ENCODE data around the gene PRKCH.
"Not testable (repeated sequence)": the region's sequence is repeated elsewhere in the genome, so short reads cannot be mapped to it uniquely, and the experiment has no call there.

The PRKCH gene

DNA sequence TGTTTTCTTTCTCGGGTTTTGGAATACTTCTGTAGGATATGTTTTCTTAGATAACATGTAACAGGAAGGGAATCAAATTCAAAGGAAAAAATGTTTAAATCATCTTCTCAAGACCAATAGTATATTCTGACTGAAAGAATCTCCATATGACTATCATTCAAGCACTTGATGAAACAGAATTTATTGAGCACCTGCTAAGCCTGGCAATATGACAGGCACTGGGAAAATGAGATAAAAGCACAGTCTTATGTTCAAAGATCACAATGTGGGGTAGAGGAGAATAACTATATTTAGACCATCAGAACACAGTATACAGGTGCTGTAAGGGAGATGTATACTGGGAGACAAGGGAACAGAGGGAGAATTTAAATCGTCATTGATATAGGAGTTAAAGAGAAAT, 21.2 kb upstream of the PRKCH start:
- H3K4me3 ChIP-seq (ENCODE audit: low read length): no peak overlapping the region
- DNase-seq (ENCODE audit: low read depth, low spot score): no peak

DNA sequence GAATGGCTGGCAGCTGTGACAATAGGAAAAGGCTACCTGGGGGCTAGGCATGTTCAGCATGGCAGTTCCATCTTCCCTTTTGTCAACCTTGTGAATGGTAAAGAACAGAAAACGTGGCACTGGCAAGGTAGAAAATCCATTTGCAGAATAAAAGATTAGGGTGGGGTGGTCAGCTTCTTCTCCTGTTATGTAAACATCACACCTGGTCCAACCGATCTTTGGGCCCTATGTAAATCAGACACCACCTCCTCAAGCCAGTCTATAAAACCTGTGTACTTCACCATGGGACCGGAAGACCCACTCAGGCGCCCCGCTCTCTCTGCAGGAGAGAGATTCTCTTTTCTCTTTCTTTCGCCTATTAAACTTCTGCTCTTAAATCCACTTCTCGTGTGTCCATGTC, 20.6 kb upstream of the PRKCH start:
- no peak overlapping the region for H3K4me3 ChIP-seq (ENCODE audit: low read length)
- no peak for DNase-seq (ENCODE audit: low read depth, low spot score)

DNA sequence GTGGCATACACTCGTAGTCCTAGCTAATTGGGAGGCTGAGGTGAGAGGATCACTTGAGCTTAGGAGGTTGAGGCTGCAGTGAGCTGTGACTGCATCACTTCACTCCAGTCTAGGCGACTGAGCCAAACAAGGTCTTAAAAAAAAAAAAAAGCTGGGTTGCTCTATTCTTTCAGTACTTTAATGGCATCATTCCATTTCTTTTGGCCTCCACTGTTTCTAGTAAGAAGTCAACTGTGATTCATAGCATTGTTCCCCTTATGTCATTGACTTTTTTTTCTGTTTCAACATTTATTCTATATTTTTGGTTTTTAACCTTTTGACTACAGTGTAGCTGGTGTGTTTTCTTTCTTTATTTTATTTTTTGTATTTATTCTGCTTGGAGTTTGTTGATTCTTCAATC, 16.7 kb upstream of the PRKCH start:
- no peak overlapping the region for H3K4me3 ChIP-seq (ENCODE audit: low read length)
- DNase-seq (ENCODE audit: low read depth, low spot score): no peak

DNA sequence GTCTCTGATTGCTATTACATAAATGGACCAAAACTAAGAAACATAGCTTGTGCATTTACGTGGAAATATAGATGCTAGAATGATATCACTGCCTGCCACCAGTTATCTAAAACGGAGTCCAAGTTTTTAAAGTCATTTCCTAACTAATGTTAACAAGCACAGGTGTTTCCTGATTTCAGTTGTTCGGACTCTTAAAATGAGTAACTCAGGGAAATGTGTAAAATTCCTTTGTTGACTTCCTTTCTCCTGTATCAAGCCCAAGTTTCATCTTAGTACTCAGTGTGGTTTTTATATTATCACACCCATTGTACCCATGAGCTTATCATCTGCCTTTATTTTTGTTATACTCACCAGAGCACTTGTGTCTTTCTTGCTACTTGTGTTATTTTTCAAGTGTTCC, 13.2 kb upstream of the PRKCH start:
- no peak overlapping the region for H3K4me3 ChIP-seq (ENCODE audit: low read length)
- no peak for DNase-seq (ENCODE audit: low read depth, low spot score)

DNA sequence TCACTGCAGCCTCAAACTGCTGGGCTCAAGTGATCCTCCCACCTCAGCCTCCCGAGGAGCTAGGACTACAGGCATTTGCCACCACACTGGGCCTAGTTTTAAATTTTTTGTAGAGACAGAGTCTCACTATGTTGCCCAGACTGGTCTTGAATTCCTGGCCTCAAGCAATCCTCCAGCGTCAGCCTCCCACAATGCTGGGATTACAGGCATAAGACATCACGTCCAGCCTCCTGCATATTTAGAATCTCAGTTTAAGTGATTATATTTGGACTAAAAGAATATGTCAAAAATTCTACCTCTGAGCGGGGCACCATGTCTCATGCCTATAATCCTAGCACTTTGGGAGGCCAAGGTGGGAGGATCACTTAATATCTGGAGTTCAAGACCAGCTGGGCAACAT, 12.7 kb upstream of the PRKCH start:
- not testable (repeated sequence) for H3K4me3 ChIP-seq (ENCODE audit: low read length); DNase-seq (ENCODE audit: low read depth, low spot score)

DNA sequence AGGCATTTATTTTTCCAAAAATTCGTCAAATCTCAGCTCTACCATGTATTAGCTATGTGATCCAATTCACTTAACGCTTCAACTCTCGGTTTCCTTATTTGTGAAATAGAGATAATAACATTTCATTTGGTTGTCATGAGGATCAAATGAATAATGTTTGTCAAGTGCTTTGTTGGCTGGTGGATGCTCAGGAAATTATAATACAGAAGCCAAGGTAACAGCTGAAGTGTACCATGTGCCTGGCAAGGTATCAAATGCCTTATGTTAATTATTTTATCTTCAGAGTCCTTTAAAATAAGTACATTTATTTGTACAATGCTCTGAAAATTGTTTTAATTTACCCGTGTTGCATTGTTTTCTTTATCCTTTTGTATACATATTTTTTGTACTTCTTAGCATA, 6.1 kb upstream of the PRKCH start:
- H3K4me3 ChIP-seq (ENCODE audit: low read length): no peak overlapping the region
- no peak for DNase-seq (ENCODE audit: low read depth, low spot score)

DNA sequence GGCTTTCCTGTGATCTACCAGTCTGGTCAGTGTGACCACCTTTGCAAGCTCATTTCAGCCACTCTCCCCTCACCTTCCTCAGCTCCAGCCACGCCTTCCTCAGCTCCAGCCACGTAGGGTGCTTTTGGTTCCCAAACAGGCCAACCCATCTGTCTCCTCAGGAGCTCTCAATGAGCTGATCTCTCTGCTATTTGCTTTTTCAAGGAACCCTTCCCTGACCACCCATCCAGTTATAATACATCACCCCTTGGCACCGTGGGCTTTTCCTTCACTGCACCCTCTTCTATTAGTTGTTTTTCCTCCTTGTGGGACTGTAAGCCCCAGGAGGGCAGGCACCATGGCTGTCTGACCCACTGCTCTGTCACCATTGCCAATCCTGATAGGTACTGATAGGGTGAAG, 2.3 kb upstream of the PRKCH start:
- DNase-seq (ENCODE audit: low read depth, low spot score): no peak
- no peak overlapping the region for H3K4me3 ChIP-seq (ENCODE audit: low read length)

DNA sequence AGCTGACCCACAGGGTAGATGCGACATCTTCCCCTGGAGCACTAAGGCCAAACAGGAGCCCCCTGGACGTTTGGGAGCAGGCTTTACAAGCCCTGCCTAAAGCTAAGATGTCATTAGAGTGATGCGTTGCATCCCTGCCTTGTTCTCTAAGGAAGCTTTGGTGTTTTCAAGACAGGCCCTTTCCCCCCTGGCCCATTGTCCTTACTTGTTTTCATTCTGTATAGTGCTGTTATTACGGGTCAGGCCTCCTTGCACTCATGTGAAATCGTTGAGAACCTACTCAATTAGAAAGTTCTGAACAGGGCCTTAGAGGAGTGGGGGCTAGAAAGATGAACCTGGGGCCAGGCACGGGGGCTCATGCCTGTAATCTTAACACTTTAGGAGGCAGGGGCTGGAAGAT, 1.7 kb upstream of the PRKCH start:
- no peak overlapping the region for H3K4me3 ChIP-seq (ENCODE audit: low read length)
- no peak for DNase-seq (ENCODE audit: low read depth, low spot score)

DNA sequence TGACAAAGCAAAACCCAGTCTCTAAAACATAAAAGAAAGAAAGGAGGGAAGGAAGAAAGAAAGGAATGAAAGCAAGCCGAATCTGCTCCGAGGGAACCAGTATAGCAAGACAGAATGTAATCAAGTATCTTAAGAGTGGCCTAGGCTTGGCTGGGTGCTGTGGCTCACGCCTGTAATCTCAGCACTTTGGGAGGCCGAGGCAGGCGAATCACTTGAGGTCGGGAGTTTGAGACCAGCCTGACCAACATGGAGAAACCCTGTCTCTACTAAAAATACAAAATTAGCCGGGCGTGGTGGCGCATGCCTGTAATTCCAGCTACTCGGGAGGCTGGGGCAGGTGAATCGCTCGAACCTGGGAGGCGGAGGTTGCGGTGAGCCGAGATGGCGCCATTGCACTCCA, 1.2 kb upstream of the PRKCH start:
- H3K4me3 ChIP-seq (ENCODE audit: low read length); DNase-seq (ENCODE audit: low read depth, low spot score): not testable (repeated sequence)

DNA sequence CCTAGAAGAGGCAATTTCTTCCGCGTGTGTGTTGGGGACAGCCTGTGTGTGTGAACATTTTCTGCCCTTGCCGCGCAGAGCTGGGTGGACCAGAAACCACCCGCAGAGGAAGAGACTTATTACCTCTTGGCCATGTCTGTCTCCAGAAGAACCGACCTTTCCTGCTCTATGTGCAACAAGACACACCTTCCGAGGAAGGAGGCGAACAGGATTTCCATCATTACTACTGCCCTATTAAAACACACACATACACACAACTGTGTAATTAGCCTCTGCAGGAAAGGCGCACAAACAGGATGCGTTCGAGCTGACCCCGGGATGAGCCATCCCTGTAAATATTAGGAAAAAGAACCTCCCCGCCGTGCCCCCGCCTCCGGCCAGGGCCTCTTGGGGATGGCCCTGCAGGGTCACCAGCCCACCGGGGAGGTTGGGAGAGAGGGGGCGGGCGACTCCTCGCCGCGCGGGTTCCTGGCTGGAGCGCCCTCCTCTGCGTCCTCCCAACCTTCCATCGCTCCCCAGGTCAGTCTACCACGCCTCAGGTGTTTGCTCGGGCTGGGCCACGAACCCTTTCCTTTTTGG, 484 bp upstream of the PRKCH start:
- H3K4me3 ChIP-seq (ENCODE audit: low read length): peak overlapping the region; percentile 91
- DNase-seq (ENCODE audit: low read depth, low spot score): no peak

DNA sequence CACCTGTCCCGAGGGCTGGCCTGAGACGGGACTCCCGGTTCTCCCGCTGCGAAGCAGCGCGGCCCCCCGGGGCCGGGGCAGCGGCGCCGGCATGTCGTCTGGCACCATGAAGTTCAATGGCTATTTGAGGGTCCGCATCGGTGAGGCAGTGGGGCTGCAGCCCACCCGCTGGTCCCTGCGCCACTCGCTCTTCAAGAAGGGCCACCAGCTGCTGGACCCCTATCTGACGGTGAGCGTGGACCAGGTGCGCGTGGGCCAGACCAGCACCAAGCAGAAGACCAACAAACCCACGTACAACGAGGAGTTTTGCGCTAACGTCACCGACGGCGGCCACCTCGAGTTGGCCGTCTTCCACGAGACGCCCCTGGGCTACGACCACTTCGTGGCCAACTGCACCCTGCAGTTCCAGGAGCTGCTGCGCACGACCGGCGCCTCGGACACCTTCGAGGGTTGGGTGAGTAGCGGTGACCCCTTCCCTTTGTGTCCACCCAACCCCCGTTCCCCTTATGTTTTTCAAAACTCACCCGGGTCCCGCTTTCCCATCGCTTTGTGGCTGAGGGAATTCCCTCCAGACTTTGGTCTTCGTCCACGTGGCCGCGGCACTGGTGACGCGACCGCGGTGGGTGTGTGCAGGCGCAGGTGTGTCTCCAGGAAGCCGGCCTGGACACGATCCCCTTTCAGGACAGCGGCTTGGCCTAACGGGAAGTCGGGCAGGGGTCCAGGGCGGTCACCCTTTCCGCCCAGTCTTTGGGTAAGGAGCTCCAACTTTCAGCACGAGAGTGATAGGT, 826 bp downstream of the PRKCH start:
- peak overlapping the region; percentile 91 for H3K4me3 ChIP-seq (ENCODE audit: low read length)
- no peak for DNase-seq (ENCODE audit: low read depth, low spot score)

DNA sequence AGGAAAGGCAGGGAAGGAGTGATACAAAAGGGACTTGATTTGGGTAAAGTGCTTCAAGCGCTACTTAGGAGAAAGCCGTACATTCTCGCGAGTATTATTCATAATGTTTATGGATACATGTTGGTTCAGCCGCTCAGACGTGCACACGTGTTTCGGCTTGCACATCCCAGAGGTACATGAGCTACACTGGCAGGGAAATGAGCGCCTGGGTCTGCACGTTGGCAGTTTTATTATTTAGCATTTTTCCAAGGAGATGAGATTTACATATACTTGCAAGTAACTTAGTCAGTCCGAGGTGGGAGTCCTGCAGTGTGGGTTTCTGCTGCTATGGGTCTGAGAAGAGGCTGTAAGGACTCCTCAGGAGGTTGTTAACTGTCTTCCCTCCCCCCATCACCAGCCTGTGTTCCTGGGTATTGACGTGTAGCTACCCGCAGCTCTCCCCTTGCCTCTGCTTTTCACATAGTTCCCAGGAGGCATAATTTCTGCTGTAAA, 1.5 kb downstream of the PRKCH start:
- DNase-seq (ENCODE audit: low read depth, low spot score): peak; percentile 67

DNA sequence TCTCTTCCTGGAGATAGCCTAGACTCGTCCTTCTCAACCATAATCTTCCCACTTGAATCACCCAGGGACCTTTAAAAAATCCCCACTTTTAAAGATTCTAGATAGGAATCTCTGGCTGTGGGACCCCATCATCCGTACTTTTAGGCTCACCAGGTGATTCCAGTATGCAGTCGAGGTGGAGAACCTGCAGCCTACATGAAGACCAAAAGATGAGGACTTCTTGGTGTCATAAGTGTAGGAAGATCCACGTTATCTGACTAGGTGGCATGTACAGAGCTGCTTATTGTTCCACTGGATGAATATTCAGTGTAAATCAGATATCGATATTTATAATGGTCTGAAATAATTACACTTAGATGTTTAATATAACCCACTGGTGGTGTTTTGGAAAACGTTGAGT, 2.6 kb downstream of the PRKCH start:
- peak overlapping the region; percentile 91 for H3K4me3 ChIP-seq (ENCODE audit: low read length)

More for the DNA sequence above, 1.5 kb downstream of the PRKCH start:
- peak overlapping the region; percentile 91 for H3K4me3 ChIP-seq (ENCODE audit: low read length)

DNA sequence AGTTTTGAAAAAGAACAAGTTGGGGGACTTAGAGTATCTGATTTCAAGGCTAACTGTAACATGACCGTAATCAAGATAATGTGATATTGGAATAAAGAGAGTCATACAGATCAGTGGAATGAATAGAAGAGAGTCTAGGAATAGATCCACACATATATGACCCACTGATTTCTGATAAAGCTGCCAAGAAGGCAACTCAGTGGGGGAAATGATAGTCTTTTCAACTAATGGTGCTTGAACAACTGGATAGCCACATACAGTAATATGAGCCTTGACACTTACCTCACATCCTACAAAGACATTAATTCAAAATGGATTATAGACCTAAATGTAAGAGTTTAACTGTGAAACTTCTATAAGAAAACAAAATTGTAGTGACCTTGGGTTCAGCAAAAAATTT, 3.8 kb downstream of the PRKCH start:
- DNase-seq (ENCODE audit: low read depth, low spot score): no peak
- no peak overlapping the region for H3K4me3 ChIP-seq (ENCODE audit: low read length)

More for the DNA sequence above, 2.6 kb downstream of the PRKCH start:
- DNase-seq (ENCODE audit: low read depth, low spot score): no peak

DNA sequence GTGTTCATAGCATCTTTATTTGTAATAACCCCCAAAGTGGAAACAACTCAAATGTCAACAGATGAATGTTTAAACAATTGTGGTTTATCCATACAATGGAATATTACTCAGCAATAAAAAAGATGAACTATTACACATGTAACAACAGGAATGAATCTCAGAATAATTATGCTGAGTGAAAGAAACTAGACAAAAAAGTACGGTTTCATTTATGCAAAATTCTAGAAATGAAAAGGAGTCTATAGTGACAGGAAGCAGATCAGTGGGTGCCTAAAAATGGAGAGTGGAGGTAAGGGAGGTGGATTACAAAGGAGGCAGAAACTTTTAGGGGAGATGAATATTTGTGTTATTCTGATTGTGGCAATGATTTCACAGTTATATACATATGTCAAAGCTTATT, 4.8 kb downstream of the PRKCH start:
- no peak overlapping the region for H3K4me3 ChIP-seq (ENCODE audit: low read length)
- DNase-seq (ENCODE audit: low read depth, low spot score): no peak

DNA sequence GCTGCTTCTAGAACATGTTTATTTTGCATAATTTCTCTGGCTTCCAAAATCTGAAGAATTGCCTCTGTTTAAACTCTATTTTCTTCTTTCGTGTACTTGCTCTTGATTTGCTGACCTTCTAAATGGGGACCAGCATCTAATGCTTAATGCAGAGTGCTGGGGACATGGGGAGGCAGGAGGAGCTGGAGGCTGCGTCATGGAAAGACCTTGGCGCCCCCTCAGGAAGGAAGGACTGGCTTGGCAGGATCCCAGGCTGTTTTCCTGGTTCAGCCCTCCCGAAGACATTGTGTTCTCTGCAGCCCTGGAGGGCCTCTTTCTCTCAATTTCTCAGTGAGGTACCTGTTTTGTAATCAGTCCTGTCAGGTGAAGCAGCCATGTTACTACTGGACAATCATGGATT, 5.5 kb downstream of the PRKCH start:
- H3K4me3 ChIP-seq (ENCODE audit: low read length): no peak overlapping the region
- no peak for DNase-seq (ENCODE audit: low read depth, low spot score)

DNA sequence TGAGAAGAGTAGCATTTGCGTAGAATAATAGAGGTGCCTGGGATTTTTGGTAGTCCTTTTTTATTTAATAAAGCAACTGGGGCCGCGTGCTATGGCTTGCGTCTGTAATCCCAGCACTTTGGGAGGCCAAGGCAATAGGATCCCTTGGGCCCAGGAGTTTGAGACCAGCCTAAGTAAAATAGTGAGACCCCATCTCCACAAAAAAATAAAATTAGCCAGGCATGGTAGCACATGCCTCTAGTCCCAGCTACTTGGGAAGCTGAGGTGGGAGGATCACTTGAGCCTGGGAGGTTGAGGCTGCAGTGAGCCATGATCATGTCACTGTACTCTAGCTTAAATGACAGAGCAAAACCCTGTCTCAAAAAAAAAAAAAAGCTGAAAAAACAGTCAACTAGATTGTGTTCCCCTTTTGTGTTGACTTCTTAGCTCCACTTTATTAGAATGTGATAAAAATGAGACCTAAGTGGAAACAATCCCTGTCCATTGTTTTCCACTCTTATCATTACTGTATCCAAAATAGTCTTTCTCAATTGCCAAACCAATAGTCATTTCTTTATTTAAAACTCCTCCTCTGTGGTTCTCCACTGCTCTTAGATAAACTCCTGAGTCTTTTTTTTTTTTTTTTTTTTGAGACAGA, 7.4 kb downstream of the PRKCH start:
- no peak for DNase-seq (ENCODE audit: low read depth, low spot score)
- H3K4me3 ChIP-seq (ENCODE audit: low read length): no peak overlapping the region

DNA sequence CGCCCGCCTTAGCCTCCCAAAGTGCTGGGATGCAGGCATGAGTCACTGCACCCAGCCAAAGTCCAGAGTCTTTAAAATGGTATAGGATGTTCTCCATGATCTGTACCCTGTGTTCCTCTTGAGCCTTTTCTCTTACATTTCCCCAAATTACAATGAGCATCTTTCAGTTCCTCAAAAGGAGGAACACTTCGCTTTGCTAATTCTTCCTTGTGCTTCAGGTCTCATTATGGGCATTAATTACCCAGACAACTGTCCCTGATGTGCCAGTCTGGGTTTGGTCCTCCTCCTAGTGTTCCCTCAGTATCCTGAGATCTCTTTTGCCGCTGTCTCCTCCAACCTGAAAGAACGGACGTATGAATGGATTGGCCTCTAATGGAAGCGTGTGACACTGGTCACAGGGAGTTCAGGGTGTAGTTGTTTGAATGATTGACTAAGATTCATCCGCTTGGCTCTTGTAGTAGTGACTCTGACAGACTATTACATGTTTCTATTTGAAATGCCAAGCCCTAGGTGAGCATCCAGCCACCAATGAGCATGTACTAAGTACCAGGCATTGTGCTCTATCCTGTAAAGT, 8.2 kb downstream of the PRKCH start:
- DNase-seq (ENCODE audit: low read depth, low spot score): no peak

DNA sequence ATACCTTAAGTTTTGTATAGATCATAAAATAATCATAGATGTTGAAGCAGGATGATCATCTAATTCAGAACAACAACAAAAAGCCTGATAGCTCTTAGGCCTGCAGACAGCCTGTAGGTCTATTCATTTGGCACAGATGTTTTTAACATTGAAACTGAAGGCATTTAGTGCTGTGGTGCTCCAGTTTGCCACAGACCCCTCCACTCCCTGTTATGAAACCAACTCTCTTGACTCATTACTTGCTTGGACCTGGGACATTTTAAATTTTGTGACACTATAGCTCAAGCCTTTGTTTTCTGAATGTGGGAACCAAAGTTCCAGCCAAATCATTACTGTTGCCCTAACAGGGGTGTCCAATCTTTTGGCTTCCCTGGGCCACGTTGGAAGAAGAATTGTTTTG, 9.1 kb downstream of the PRKCH start:
- no peak overlapping the region for H3K4me3 ChIP-seq (ENCODE audit: low read length)
- DNase-seq (ENCODE audit: low read depth, low spot score): no peak

More for the DNA sequence above, 8.2 kb downstream of the PRKCH start:
- no peak overlapping the region for H3K4me3 ChIP-seq (ENCODE audit: low read length)

DNA sequence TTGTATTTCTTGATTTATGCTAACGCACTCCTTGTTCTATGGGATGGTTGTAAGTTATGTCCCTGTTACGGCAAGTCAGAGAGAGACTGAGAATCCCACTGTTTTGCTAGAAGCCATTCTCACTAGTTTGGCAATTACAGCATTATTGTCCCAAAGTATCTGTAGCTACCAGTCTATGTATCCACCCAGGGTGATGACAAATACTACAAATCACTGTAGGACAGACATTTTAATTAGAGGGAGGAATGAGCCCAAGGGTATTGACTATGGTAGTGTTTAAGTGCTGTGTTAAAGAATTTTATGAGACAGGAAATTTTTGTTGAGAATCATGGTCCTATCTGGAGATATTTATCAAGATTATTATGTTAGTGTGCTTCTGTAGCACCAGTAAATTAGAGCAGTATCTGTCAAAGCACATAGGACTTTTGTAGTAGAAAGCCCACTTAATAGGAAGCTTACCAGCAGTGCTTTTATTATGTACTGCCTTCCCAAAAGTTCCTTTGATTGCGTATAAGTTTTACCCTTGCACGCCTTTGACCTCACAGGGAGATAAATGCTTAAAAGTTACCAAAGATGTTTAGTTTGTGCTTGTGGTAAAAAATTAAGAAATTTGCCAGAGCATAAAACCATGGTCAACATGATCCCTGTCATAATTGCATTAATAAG, 10.7 kb downstream of the PRKCH start:
- no peak overlapping the region for H3K4me3 ChIP-seq (ENCODE audit: low read length)
- no peak for DNase-seq (ENCODE audit: low read depth, low spot score)

Measured in Jurkat, Clone E6-1 (cell line).